ENCODE measurements around the gene ACAD10. TPM values are rescaled to one million over a fixed set of nuclear protein-coding genes. Genes with fewer than 3 reads are reported as not detected.
"Not testable (repeated sequence)": the region's sequence is repeated elsewhere in the genome, so short reads cannot be mapped to it uniquely, and the experiment has no call there.

Gene ACAD10
- total RNA-seq, 1 donor from 2014 or later = 23.3 TPM

- Histone ChIP-seq H3K27me3 (no peaks in the 10 kb centered on the region), H3K9me3 (no peaks in the 10 kb centered on the region), H3K27ac (no peak overlapping the region), H3K4me1 (no peaks in the 10 kb centered on the region), H3K36me3 (peaks cover 62% of the 10 kb centered on the region), H3K4me3 (no peak overlapping the region)
- intact Hi-C loops (cut with DNase I) = no loop called here
- ATAC-seq (no peak), DNase-seq (no peak)
- TF ChIP-seq CTCF (IDR thresholded peaks at IDR 0.05) = no peak
These were observed 46.9 kb downstream of the ACAD10 start for GRCh38 chr12:111732786-111733185.

DNA sequence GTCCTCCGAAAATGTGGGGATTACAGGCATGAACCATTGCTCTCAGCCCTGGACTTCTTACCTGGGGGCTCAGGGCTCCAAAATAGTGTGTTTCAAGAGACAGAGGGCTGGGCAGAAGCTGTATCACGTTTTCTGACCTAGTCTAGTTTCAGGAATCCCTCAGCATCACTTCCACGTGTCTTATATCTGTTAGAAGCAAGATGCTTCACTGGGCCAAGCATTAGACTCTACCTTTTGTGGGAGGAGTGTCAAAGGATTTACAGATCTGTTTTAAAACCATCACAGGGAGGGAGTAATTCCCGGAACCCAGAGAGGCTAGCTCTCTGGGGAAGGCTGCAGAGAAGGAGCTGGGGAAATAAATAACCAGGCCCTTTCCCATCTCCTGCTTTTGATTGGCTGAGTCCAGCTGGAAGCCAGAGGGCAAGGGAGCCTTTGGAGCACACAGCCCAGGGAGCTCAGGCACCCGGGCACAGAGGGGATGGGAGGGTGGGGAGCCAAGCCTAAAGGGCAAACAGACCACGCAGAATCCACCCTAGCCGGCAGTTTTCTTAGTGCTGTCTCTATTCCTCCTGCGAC is 47.6 kb downstream of the ACAD10 start:
- Histone ChIP-seq H3K27ac (no peak overlapping the region), H3K4me3 (no peak overlapping the region), H3K4me1 (no peaks in the 10 kb centered on the region), H3K27me3 (no peaks in the 10 kb centered on the region), H3K36me3 (peaks cover 69% of the 10 kb centered on the region), H3K9me3 (no peaks in the 10 kb centered on the region)
- ATAC-seq (no peak), DNase-seq (no peak)
- no peak for TF ChIP-seq CTCF (IDR thresholded peaks at IDR 0.05)
- intact Hi-C loops (cut with DNase I) = no loop called here

GRCh38 chr12:111739524-111739923 is 53.7 kb downstream of the ACAD10 start:
- H3K27ac ChIP-seq; intact Hi-C loops (cut with DNase I); ATAC-seq; DNase-seq; H3K4me3 ChIP-seq; H3K27me3 ChIP-seq; H3K9me3 ChIP-seq: not testable (repeated sequence)
- peaks cover 12% of the 10 kb centered on the region for H3K4me1 ChIP-seq
- peaks cover 35% of the 10 kb centered on the region for H3K36me3 ChIP-seq

DNA sequence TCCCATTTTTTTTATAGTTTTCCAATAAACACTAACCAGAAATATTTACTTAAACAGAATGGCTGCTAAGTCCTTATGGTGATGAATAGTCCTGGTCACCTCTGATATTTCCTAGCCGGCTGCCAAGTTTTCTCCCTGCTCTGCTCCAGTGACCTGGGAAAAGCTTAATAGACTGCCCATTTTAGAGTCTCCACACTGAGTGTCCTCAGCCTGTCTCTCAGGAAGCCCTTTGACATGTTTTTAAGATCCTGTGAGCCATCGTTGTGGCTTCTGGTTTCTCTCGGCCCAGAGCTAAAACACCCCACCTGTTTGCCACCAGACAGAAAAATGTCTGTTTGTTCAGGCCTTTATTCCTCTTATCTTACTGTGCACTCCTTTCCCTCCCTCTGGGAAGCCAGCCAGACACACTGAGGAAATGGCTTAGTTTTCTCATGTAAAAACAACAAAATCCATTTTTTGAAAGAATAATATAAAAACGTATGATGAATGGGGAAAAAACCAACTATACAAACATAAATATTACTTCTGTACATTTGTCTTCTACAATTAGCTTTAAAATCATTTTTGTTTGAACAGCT is 55.5 kb downstream of the ACAD10 start:
- H3K9me3 ChIP-seq = no peaks in the 10 kb centered on the region
- H3K27ac ChIP-seq = peak overlapping the region; percentile 25
- intact Hi-C loops (cut with DNase I) = loop anchor here (10.0 kb wide), 1 partner anchor 53 kb away; no protein-coding TSS in a partner anchor
- TF ChIP-seq CTCF (IDR thresholded peaks at IDR 0.05) = no peak
- ATAC-seq (peak; percentile 12), DNase-seq (no peak)
- H3K4me3 ChIP-seq = no peak overlapping the region
- no peaks in the 10 kb centered on the region for H3K27me3 ChIP-seq
- peaks cover 45% of the 10 kb centered on the region for H3K36me3 ChIP-seq
- H3K4me1 ChIP-seq = peaks cover 12% of the 10 kb centered on the region

- H3K36me3 ChIP-seq = peaks cover 39% of the 10 kb centered on the region
- H3K9me3 ChIP-seq = no peaks in the 10 kb centered on the region
- intact Hi-C loops (cut with DNase I) = loop anchor here (10.0 kb wide), 1 partner anchor 50 kb away; no protein-coding TSS in a partner anchor
- H3K27ac ChIP-seq = no peak overlapping the region
- H3K4me1 ChIP-seq = peaks cover 12% of the 10 kb centered on the region
- TF ChIP-seq CTCF (IDR thresholded peaks at IDR 0.05) = no peak
- ATAC-seq = no peak
- H3K27me3 ChIP-seq = no peaks in the 10 kb centered on the region
- no peak for DNase-seq
- no peak overlapping the region for H3K4me3 ChIP-seq
These were observed 59.4 kb downstream of the ACAD10 start for GRCh38 chr12:111745211-111745610.

DNA sequence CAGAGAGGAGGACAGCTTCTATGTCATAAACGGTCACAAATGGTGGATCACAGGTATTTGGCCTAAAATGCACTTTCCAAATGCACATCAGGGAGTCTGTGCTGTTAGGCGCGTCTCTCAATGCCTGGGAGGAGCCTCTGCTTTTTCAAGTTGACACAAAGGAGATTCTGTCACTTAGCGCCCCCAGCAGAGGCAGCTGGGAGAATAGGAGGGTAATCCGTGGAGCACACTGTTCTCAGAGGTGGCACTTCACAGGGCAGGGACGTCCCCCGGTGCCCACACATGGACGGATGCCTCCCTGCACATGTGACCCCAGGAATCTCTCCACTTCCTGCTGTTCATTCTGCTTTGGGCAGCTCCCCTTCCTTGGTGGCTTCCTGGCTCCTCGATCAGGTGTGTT is 61.5 kb downstream of the ACAD10 start:
- no peak overlapping the region for H3K4me3 ChIP-seq
- intact Hi-C loops (cut with DNase I) = loop anchor here (10.0 kb wide), 1 partner anchor 47 kb away; no protein-coding TSS in a partner anchor
- TF ChIP-seq CTCF (IDR thresholded peaks at IDR 0.05) = no peak

More for the DNA sequence above, 61.5 kb downstream of the ACAD10 start:
- DNase-seq = no peak
- Histone ChIP-seq H3K9me3 (no peaks in the 10 kb centered on the region), H3K27ac (no peak overlapping the region), H3K4me1 (no peaks in the 10 kb centered on the region), H3K36me3 (peaks cover 49% of the 10 kb centered on the region), H3K27me3 (no peaks in the 10 kb centered on the region)
- ATAC-seq = no peak

All from upper lobe of right lung (tissue), 1 donor.